Heart left ventricle (tissue), 13 donors: Measurements from ENCODE around the gene CDH23.

Experiments used
- CTCF ChIP-seq, 12 donors: fragments of 200-600 bp; sonication (generic) in 4 of 12; IDR thresholded peaks; one replicate each; pipeline versions ENCODE4 v1.5.0 to v1.8.0; 2018 to 2022; ENCODE audit warnings: antibody characterized with exemption in 12 of 12, mild to moderate bottlenecking in 5 of 12
- POLR2A ChIP-seq, 2 donors: fragments of 450-650 bp; IDR thresholded peaks; one replicate each; pipeline ENCODE4 v1.6.1; 2017; ENCODE audit warnings: antibody characterized with exemption in 2 of 2, mild to moderate bottlenecking in 2 of 2, moderate library complexity in 2 of 2
- donor health status: ischemic (EF 13 %, LVEDD 7.1; RV severe dilation, severe dysfunction).
- donor health status: DM: no; HTN: yes; CAD: no.
- donor health status: DM: no; HTN: no; CAD: no.
- donor health status: ischemic (EF 25% LVEDD 6.9; RV normal size, moderate dysfunction).
- donor health status: ischemic (EF 25% LVEDD 5.7; RV mildly dilated, moderate dysfunction).
- donor health status: ischemic (EF 35%, LVEDD 5.7; RV mildly dilated, moderate dysfunction).
- donor health status: nonischemic (EF 11% LVEDD 7.7; RV severe dilation, severe dysfunction).
- donor health status: DM: yes; HTN: yes; CAD: no.
- donor health status: PGD.
- donor health status: ischemic (EF 29% LVEDD 5.4; RV normal size, mild dysfunction).
- donor health status: nonischemic (EF 23%, LVEDD 6.1; RV moderate dilation, normal function).

- TF ChIP-seq CTCF (IDR thresholded peaks at IDR 0.05) = no peak
- TF ChIP-seq POLR2A (IDR thresholded peaks at IDR 0.05) = no peak
Observed at GRCh38 chr10:71658467-71658745, 261.7 kb downstream of the CDH23 start.
